ENCODE data around the gene ZNF302.

The ZNF302 gene

GRCh38 chr19:34733266-34733745 is 55.8 kb downstream of the ZNF302 start:
- DNase-seq = peak; percentile 62

GRCh38 chr19:34733746-34734536 is 56.5 kb downstream of the ZNF302 start, which contains the start of gene ZNF181:
TSS of gene ZNF181 (plus strand) at chr19:34734243. CDS start at chr19:34735038, 795 bp downstream.
- DNase-seq = peak; percentile 82

- DNase-seq = peak; percentile 76
Observed at GRCh38 chr19:34734537-34735103, 57.1 kb downstream of the ZNF302 start.

Data from NCI-H446 treated with DMSO at 0.1 percent for 48 hours (cell line).